GM10266 (cell line): ENCODE data around the gene ZNF639.

ENCODE experiments used
- DNase-seq: peaks from one replicate; pipeline ENCODE4 v3.0.0; 2012; ENCODE audit errors: extremely low spot score
- TF ChIP-seq, protein P1 (sequence below): IDR thresholded peaks from 2 replicates; pipeline ENCODE4 v1.5.1; 2012; ENCODE audit warnings: mild to moderate bottlenecking, low read depth; ENCODE audit not compliant: control insufficient read depth, insufficient read depth; ENCODE audit errors: missing control alignments

The ZNF639 gene

DNA sequence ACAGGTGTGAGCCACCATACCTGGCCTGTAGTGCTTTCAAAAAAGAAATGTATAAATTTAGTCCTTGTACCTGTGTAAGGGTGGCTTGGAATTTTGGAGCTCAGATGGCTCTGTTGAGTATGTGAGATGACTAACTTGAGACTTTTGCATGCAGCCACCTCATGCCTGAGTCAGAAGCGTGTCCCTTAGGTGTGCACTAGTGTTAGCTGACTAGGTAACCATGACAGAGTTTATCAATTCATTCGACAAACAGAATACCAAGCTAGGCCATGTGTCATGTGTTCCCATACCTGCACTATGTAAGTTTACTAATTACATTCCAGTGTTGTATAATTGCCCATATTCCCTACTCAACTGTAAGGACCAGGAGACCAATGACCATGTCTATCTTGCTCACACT, 4.0 kb upstream of the ZNF639 start:
- TF ChIP-seq, protein P1, sequence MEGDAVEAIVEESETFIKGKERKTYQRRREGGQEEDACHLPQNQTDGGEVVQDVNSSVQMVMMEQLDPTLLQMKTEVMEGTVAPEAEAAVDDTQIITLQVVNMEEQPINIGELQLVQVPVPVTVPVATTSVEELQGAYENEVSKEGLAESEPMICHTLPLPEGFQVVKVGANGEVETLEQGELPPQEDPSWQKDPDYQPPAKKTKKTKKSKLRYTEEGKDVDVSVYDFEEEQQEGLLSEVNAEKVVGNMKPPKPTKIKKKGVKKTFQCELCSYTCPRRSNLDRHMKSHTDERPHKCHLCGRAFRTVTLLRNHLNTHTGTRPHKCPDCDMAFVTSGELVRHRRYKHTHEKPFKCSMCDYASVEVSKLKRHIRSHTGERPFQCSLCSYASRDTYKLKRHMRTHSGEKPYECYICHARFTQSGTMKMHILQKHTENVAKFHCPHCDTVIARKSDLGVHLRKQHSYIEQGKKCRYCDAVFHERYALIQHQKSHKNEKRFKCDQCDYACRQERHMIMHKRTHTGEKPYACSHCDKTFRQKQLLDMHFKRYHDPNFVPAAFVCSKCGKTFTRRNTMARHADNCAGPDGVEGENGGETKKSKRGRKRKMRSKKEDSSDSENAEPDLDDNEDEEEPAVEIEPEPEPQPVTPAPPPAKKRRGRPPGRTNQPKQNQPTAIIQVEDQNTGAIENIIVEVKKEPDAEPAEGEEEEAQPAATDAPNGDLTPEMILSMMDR = no peak
- DNase-seq = no peak

DNA sequence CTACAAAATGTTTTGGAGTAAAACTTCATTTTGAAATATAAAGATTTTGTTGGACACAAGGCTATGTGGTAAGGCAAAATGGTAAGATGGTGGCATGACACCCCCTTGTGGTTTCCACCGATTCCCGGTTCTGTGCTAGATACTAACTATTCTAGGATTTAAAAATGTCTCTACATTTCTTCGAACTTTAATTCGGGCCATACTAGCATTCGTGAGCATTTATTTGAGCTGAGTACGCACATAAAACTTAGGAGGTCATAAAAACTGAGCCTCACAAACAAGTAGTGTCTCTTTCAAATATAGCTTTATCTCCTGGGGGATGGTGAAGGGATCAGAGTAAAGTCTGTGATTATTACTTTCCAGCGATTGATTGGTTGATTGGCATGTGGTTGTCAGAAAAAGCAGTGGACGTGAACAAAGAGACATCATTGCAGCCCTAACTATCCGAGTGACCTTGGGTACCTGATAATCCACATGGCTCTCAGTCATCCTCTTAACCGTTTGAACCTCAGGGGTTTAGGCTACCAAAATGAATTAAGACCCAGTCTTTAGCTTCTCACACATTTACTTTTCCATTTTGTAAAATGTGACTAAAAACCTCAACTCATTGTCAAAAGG, 1.1 kb upstream of the ZNF639 start:
- DNase-seq = no peak

DNA sequence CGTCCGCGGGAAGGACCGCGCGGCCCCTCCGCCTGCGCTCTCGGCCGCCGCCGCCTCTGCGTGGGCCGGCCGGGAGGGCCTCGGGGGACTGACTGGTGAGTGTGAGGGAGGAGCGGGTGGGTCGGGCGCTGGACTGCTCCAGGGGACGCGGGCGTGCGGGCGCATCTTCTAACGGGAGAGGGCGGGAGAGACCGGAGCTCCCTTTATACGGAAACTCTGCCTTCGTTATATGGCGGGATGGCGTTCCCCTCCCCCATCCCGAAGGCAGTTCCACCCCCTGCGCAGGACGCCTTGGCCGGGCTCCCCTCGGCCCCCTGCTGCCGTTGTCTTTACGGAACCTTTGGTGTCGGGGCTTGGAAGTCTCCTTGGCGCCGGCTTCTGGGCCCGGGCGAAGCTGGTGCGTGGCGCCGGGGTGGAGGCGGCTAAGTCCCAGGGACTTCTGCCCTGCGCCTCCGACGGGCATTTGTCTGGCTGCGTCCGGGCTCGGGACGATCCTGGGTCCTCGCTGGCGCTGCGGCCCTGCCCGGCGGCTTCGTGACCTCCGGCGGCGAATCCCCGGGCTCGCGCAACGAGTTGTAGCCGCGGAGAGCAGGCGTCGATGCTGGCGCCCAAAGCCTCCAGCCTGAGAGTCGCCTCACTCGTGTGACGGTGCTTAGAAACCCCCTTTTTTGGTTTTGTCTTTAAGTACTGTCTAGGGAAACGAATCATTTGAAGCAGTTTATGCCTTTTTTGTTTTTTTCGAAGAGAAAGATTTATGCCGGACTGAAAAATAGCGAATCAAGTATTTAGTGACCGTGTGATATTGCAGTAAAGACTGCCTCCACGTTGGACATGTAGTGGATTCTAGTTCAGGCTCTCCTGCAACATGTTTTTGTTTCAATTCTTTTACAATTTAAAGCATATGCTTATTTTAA, 623 bp downstream of the ZNF639 start:
- TF ChIP-seq, protein P1 = peak; percentile 24
- peak; percentile 86 for DNase-seq

More for the DNA sequence above, 1.1 kb upstream of the ZNF639 start:
- TF ChIP-seq, protein P1 = peak; percentile 59

DNA sequence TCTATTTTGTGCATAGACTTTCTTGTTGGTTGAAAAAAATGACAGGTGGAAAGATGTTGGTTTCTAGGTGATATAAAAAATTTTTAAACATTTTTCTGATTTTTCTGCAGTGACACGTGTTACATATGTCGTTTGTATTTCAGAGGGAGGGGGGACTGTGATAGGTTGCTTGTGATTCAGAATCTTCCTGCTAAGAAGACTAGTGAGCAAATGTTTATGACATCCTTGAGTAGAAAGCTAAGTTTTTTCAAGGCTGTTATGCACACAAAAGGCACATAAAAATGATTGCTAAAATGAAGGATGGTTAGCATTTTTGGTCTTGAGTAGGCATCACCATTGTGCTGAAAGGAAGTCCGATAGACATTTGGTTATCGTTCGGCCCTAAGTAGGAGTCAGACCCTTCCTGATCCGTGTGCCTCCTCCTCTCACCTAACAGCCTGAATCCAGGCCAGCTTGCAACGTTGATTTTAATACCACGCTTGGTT, 1.5 kb downstream of the ZNF639 start:
- TF ChIP-seq, protein P1 = no peak
- peak; percentile 72 for DNase-seq

DNA sequence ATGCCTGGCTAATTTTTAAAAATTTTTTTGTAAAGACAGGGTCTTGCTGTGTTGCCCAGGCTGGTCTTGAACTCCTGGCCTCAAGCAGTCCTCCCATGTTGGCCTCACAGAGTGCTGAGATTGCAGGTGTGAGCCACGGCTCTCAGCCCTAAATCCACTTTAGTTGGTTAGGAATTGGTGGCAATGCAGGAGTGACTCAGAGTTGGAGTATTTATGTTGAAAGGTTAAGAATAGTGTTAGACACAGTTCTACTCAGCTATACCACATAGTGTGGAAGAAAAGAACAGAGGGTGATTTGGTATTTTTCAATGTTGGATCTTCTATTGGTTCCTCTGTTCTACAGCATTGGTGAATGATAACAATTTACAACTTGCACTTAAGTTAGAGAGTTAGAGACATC, 7.6 kb downstream of the ZNF639 start:
- TF ChIP-seq, protein P1 = no peak
- DNase-seq = no peak

DNA sequence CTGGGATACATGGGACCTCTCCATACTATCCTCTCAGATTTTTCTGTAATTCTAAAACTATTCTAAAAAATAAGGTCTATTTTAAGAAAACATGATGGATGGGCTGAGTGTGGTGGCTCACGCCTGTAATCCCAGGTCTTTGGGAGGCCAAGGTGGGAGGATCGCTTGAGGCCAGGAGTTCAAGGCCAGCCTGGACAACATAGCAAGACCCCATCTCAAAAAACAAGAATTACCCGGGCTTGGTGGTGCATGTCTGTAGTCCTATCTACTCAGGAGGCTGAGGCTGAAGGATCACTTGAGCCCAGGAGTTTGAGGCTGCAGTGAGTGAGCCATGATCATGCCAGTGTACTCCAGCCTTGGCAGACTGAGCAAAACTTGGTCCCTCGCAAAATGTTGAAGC, 9.4 kb downstream of the ZNF639 start:
- no peak for DNase-seq
- TF ChIP-seq, protein P1 = no peak

DNA sequence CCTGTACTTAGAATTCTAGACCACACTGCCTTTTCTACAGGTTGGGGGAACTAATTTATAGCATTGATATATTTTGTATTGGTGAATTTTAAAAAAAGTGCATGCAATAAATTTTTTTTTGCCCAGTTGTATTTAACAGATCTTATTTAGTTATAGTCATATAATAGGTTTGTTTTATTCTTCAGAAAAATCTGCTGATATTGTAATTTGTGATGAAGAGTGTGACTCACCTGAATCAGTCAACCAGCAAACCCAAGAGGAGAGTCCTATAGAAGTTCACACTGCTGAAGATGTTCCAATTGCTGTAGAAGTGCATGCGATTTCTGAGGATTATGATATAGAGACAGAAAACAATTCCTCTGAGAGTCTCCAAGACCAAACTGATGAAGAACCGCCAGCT, 10.3 kb downstream of the ZNF639 start:
- no peak for DNase-seq
- TF ChIP-seq, protein P1 = no peak
